Measurements from ENCODE around the gene ATOH8.

Gene ATOH8

DNA sequence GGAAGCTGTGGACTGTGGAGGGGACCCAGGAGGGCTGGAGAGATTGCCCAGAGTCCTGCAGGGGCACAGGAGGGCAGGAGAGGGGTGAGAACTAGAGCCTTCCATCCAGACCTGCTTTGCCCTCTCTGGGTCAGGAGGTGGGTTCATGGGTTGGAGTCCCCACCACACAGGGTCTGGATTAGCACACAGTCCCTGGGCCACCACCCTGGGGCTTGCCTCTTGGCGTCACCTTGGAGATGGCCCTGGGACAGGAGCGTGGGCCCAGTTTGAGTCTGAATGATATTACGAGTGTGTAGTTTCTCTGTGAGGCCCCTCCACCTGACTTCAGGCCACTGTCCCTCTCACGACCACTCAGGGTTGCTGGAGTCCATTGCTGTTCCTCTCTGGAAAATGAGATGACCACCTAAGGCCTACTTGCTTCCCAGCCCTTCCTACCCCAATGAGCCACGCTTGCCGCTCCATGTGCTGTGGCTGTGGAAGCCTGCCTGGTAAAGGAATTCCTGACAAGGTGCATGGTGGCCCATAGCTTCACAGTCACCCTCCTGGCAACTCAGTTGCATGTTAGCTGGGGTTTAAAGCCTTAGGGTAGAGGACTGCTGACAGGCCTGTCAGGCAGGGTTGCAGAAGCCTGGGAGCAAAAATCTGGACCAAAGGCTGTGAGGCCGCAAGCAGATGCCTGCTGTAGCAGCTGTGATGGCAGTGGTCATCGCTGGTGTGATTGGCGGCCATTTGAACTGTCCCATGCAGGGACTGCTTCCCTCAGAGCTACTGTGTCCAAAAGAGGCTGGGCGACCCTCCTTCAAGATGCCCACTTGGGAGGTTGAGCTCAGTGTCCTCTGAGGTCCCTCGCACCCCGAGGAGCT, 14.2 kb downstream of the ATOH8 start:
- H3K27ac ChIP-seq, result no peak overlapping the region
- DNase-seq (ENCODE audit: low read depth, low spot score), result no peak

DNA sequence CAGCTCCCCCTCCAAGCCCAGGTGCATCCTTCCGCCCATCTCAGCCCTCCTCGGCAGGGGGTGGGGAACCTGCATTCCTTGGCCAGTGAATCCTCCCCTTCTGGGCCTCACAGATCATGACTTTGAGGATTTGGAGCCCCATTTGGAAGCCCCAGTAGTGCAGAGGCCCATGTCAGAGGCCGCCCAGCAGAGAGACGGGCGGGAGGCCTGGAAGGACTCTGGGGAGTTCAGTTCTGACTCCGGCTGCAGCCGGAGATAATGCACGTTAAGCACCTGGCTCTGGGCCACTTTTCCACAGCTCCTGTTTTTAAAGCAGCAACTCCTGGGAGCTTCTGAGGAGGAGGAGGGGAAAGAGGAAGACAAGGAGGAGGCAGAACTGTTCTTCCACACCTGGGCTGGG, 14.9 kb downstream of the ATOH8 start:
- H3K27ac ChIP-seq, result no peak overlapping the region
- DNase-seq (ENCODE audit: low read depth, low spot score), result no peak

DNA sequence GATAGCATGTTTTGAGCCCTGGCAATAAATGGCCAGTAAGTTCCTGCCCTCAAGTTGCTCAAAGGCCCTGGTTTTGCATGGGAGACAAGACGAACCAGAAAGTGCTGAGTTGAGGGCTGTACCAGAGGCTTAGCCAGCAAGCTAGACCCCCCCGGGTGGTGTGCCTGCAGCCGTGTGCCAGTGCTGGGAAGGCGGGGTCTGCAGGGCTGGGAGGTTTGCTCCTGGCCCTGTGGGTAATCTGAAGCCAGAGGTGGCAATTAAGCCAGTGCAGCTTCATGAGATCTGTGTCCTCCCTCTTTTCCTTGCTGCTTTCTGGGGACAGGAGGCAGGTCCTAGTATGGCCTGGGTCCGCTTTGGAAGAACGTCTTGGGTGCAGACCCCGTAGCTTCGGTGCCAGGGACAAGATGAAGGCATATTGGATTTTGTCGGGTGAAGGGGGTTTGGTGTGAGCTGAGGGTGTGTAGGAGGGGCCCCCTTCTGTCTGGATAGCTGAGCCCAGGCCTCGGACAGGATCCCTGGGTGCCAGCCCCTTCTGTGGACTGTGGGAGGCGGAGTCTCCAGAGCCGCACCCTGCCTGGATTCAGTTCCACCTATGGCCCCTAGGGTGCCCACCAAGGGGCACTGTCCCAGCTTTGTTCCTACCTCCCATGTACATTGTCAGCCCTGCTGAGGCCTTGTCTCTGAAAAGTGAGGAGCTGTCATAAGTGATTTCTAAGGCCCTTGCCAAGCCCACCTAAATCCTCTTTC, 15.6 kb downstream of the ATOH8 start:
- no peak for DNase-seq (ENCODE audit: low read depth, low spot score)
- no peak overlapping the region for H3K27ac ChIP-seq

DNA sequence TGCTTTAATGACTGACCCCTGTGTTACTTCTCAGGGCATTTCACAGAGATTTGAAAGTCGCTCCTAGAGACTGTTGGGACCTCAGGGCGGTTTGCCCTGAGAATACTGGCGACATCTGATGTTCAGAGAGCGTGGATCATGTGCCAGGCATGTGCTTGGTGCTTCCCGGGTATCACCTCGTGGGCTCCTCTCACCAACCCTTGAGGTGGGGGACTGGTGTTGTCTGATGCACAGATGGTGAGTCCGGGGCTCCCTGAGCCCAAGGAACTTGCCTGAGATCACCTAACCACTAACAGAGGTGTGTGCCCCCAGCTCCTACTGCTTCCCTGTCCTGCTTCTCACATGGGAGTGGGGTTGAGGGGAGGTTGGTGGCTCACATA, 16.2 kb downstream of the ATOH8 start:
- no peak for DNase-seq (ENCODE audit: low read depth, low spot score)
- no peak overlapping the region for H3K27ac ChIP-seq

DNA sequence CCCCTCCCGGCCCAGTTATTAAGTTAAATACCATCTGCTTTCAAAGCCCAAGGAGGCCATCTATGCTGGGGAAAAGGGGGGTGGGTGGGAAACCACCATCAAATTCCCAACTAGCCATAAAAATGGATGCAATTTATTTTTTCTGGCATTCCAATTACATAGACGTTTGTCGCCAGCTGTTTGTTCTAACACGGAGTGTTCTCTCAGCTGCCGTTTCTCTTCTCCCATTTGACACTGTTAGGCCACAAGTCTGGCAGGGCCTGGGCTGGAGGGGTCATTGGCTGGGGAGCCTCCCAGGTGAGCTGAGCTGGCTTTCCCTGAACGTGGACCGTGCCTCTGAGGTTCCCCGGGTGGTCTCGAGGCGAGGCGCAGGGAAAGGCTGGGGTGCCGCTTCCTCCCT, 16.6 kb downstream of the ATOH8 start:
- DNase-seq (ENCODE audit: low read depth, low spot score), result no peak
- no peak overlapping the region for H3K27ac ChIP-seq

DNA sequence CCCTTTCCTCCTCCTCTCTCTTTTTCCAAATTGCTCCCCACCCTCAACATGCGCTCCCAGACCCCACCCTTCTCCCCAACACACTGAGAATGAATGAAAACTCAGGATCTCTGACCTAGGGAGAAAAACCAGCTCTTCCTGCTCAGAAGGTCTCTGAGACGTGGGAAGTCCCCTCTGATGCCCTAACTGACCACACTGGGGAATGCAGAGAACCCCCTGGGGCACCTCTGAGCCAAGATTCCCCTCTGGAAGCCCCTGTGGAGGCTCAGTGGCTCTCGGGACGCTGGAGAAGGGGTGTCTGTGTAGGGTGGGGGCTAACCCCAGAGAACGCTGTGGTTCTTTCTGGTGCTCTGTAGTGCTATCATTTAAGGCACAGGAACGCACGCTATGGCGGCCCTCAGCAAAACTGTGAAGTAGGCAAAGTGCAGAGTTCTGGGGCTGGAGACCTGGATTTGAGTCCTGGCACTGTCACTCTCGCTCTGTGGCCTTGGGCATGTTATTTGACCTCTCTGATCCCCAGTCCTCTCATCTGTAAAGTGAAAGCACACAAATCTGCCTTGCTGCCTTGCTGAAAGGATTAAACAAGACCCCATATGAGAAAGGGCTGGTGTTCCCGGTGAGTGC, 17.1 kb downstream of the ATOH8 start:
- no peak for DNase-seq (ENCODE audit: low read depth, low spot score)
- no peak overlapping the region for H3K27ac ChIP-seq

DNA sequence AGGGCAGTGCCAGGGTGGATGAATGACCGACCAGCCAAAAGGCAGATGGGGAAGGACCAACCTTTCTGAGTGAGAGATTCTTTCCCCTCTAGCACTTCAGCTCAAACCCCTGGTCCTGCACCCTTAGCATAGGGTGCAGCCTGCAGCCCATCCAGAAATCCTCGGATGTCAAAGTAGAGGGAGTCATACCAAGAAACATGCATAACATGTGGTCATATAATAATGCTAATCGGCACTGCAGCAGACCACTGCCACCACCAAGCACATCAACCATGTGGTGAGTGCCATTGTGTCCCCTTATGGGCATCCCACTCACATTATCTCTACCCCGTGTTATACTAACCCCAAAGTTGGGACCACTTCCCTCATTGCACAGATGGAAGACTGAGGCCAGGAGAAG, 17.7 kb downstream of the ATOH8 start:
- no peak overlapping the region for H3K27ac ChIP-seq
- no peak for DNase-seq (ENCODE audit: low read depth, low spot score)

DNA sequence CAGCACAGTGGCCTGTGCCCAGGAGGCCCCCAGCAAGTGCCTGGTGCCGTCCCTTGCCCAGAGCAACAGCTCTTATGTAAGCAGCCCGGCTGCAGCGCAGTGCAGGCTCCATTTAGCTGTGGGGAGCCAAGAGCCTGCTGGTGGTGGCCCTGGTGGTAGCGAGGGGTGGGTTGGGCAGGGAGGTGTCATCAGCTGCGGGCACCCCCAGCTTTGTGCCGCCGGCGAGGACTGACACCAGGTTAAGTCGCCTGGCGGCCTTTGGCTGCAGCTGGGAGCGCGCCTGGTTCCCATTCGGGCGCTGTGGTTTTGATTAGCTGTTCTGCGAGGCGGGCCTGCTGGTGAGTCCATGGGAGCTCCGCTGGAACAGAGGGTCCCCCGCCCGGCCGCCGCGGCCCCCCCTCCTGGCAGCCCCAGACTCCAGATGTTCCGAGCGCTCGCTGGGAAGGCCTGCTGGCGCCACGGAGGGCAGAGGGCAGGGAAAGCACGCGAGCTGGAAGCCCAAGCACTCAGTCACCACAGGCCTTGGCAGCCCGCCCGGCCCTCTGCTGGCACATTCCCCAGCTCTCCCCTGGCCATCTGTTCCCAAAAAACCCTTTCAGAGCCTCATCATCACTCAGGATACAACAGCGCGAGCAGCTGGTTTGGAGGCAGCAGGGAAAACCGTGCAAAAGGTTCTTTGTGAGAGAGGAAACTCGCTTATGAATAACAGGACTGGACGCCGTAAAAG, 18.4 kb downstream of the ATOH8 start:
- peak; percentile 18 for DNase-seq (ENCODE audit: low read depth, low spot score)
- no peak overlapping the region for H3K27ac ChIP-seq

DNA sequence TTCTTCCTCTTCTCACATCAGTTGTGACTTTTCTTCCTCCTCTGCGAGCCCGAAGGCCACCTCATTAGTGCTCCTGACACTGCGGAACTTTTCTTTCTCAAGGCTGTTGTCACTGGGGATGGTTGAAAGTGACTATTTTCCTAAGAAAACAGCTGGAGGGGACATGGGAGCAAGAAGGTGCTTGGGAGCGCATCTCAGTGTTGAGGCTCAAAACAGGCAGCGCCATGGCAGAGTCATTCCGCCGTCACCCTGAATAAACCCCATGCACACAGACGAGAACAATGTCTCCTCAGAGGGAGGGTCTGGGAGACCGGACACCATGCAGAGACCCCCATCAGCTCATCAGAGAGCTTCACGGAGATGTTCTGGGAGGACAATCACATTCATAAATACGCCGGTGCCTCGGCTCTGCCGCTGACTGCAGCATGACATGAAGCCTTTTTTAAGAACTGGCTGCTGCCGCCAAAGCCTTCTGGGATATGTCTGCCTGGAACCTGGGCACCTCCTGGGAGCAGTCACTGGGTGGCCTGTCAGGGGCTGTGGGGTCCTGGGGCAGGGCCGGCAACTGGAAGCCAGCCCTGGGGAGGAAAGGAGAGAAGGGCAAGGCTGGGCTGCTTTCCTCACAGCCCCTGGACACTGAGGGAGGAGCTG, 19.2 kb downstream of the ATOH8 start:
- no peak overlapping the region for H3K27ac ChIP-seq
- no peak for DNase-seq (ENCODE audit: low read depth, low spot score)

DNA sequence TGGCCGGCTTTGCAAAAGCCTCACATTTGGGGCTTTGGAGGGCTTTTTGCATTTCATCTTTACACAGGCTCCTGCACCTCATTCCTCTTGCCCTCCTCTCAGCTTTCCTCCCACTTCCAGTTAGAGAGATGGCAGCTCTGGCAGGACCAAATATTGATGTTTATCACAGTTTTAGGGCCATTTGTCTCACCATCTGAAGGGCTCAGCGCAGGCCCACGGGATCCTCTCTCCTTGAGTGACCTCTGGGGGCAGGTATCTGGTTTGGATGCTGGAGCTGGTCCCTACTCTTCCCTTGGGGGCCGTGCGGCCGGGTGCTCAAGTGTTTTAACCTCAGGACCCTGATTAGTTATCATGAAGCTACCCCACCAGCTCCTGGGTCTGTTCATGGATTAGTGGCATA, 19.9 kb downstream of the ATOH8 start:
- H3K27ac ChIP-seq, result no peak overlapping the region
- no peak for DNase-seq (ENCODE audit: low read depth, low spot score)

DNA sequence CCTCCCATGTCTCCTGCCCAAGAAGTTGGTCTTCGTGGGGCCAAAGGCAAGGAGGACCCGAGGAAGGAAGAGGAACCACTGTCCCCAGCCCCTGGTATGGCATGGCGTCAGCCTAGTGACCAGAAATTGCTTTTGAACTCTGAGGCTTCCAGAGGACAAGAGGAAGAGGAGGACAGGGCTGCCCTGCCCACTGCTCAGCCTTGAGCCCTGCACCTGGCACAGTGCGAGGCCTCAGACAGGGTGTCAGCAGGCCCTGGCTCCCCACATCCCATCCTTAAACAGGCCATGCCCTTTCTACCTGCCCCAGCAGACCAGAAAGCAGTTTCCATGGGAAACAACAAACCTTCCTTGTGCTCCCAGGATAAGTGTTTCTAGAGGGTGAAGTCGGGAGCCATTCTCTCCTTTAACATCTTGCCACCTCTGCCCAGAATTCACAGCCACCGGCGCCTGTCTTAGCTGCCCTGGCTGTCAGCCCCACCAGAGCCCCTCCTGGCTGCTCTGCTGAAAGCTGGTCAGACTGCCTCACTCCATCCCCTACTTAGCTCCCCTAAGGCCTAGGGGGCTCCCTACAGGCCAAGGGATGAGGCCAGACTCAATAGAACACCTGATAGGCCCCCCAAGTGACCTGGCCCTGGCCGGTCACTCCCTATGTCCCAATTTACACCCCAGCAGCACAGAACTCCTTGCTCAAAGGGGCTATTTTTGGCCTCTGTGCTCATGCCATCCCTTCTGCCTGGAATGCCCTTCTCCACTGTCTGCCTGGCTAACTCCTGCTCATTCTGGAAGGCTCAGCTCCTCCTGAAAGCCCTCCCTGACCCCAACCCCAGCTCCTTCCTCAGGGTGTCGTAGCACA, 20.6 kb downstream of the ATOH8 start:
- DNase-seq (ENCODE audit: low read depth, low spot score), result no peak
- H3K27ac ChIP-seq, result no peak overlapping the region

DNA sequence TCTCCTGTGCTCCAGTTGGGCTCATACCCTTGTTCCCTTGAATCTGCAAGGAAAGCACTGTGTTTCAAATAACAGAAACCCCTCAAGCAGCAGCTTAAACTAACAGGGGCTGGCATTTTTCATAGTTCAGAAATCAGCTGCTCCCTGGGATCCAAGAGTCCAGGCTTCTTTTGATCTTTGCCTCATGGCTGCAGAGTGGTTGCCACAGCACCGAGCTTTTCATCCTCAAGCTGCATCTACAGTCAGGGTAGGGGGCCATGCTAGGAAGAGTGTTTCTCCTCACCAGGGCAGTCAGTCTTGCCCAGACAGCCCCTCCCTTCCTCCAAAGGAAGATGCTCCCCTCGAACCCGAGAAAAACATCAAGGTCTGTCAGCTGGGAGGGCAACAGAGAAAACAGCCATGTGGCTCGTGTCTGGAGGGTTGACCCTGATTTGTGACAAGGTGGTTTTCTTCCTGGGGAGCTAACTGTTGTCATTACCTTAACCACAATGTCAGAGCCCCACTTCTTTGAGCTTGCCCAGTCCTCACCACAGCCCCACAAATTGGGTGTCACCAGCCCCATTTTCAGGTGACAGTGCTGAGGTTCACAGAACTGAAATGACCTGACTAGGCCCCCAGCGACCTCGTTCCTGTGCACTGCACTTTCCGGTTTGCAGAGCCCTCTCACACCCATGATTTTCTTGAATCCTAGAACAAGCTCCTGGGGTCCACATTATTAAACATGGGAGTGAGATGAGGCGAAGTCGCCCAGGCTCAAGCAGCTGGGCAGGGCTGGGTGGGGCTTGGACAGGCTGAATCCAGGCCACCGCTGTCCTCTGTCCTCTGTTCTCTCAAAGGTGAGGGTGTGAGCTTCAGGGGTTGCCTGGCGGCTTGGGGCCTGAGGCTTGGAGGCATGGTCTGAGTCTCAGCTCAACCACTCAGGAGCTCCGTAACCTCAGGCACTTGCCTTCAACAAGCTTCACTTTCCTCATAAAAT, 21.9 kb downstream of the ATOH8 start:
- DNase-seq (ENCODE audit: low read depth, low spot score), result no peak
- H3K27ac ChIP-seq, result no peak overlapping the region

DNA sequence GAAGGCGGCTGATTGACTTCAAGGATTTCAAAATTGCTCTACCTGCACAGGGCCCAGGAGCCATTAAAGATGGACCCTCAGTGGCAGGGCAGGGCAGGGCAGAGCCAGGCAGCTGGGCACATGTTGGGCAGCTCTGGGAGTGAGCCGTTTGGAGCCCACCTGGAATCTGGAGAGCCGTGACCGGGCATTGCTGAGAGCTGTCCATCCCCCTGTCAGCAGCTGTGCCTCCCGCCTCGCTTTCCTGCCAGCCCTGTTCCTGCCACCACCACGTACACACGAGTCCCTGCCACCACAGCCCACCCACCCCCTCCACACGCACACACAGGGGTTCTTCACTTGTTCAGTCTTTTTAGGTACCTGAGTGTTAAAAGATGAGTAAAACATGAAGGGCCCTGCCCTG, 22.9 kb downstream of the ATOH8 start:
- H3K27ac ChIP-seq, result no peak overlapping the region
- no peak for DNase-seq (ENCODE audit: low read depth, low spot score)

DNA sequence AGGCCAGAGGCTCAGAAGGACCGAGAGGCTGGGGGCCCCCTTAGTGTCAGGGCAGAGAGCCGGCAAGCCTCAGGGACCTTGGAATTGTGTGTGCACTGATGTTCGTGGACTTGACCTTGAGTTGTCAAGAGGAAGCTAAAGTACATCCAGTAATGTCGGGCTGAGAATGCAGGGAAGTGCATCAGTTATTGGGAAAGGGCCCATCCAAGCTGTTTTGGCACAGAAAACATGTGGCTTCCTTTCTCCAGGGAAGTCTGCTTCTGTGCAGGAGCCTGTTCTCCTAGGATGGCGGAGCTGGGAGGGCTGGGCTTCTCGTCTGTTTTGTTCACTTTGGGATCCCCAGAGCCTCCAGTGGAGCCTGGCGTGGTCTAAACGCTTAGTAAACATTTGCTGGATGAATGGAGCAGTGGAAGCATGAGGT, 23.7 kb downstream of the ATOH8 start:
- no peak overlapping the region for H3K27ac ChIP-seq
- no peak for DNase-seq (ENCODE audit: low read depth, low spot score)

DNA sequence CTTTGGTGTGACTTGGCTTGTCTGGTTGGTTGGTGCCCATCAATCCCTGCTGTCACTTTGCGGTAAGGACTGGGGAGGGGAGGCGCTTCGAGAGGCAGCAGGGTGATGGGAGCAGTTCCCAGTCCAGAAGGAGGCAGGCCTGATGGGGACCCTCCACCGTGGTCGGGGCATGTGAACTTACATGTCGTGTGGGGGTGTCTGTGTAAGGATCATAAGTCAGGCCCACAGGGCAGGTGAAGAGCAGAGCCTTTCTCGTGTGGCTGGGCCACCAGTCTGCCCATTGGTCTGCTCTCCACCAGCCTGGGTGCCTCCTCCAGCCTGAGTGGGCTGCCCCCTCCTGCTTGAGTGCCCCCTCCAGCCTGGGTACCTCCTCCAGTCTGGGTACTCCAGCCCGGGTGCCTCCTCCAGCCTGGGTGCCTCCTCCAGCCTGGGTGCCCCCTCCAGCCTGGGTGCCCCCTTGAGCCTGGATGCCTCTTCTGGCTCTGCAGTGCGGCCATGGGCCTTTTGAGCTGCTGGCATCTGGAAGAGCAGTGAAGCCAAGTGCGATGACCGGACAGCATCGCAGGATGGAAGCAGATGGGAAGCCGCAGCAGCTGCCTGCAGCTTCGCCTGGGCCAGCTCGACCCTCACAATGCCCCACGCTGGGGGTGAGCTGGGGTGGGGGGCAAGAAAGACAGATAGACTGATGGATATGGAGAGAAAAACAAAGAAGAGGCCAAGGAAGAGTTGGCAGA, 25.0 kb downstream of the ATOH8 start:
- DNase-seq (ENCODE audit: low read depth, low spot score), result no peak
- H3K27ac ChIP-seq, result no peak overlapping the region

DNA sequence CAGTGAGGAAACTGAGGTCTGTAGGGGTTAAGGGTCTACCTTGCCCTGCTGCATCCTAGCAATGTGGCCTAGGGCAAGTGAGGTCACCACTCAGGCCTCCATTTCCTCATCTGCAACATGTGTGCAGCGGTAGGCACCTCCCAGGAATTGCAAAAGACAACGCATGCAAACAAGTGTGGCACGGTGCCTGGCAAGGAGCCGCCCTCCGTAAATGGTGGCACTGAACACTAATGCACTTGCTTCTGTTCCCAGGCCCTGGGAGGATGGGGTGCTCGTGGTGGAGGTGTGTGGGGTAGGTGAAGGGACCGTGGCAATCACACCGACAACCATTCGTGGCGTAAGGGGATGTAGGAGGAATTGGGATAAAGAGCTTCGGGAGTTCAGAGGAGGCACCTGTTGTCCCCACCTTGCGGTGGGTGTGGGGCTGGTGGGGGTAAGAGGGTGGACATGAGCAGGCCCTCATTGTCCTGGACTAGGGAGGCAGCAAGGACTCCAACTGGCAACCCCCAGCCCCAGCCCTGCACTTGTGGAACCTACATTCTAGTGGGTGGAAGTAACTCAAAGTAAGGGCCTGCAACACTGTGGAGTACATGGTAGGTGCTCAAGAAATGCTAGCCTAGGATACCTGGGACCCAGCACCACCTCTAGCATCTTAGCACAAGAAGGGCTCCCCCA, 26.0 kb downstream of the ATOH8 start:
- no peak for DNase-seq (ENCODE audit: low read depth, low spot score)
- no peak overlapping the region for H3K27ac ChIP-seq

Measured in epithelial cell of prostate (primary cell).